ENCODE data around the gene SPINK5. TPM values are rescaled to one million over a fixed set of nuclear protein-coding genes. Genes with fewer than 3 reads are reported as not detected.

SPINK5 gene
- total RNA-seq, 1 experiment from 2014 or later, result 6.0 TPM

GRCh38 chr5:148083203-148083602 is 19.4 kb downstream of the SPINK5 start:
- Histone ChIP-seq H3K23ac (ENCODE audit: insufficient read length, low read depth, low read length) (no peak overlapping the region), H2BK120ac (ENCODE audit: low read depth, low read length, poor library complexity, severe bottlenecking) (no peak overlapping the region), H3K9ac (ENCODE audit: extremely low read depth, insufficient read length, low read length) (no peak overlapping the region), H3K79me1 (ENCODE audit: insufficient read depth, low read depth, low read length, poor library complexity, severe bottlenecking) (no peaks in the 10 kb centered on the region), H3K27ac (ENCODE audit: insufficient read length, low read depth, low read length) (no peak overlapping the region), H3T11ph (ENCODE audit: low read length) (no peak overlapping the region), H2BK5ac (ENCODE audit: insufficient read length, low read length) (no peak overlapping the region), H3K4me1 (ENCODE audit: insufficient read depth, low read length) (no peaks in the 10 kb centered on the region), H3K4me2 (ENCODE audit: insufficient read depth, insufficient read length, low read length) (no peak overlapping the region), H4K20me1 (ENCODE audit: control insufficient read depth, insufficient read depth, insufficient read length) (no peaks in the 10 kb centered on the region), H4K8ac (replicated peaks; ENCODE audit: insufficient read length, low read depth, low read length) (no peak overlapping the region), H2BK20ac (ENCODE audit: low read depth, low read length, poor library complexity, severe bottlenecking) (no peak overlapping the region), H3K14ac (ENCODE audit: insufficient read depth, low read length) (no peak overlapping the region), H2AK5ac (ENCODE audit: insufficient read length, low read length) (no peak overlapping the region), H3K4ac (ENCODE audit: low read depth, low read length) (no peak overlapping the region), H2BK12ac (ENCODE audit: insufficient read length, low read depth, low read length) (no peak overlapping the region), H3K23me2 (ENCODE audit: insufficient read length, low read depth, low read length, poor library complexity, severe bottlenecking) (no peaks in the 10 kb centered on the region), H4K91ac (ENCODE audit: insufficient read length, low read depth, low read length) (no peak overlapping the region), H3K27me3 (ENCODE audit: insufficient read depth, low read length) (no peaks in the 10 kb centered on the region), H4K5ac (ENCODE audit: insufficient read length, low read depth, low read length) (no peak overlapping the region), H3K79me2 (ENCODE audit: insufficient read depth, low read length) (no peaks in the 10 kb centered on the region), H2BK15ac (ENCODE audit: low read depth, low read length) (no peak overlapping the region), H2AFZ (ENCODE audit: low read length) (no peak overlapping the region), H3K18ac (ENCODE audit: insufficient read length, low read depth, low read length) (no peak overlapping the region), H3K56ac (ENCODE audit: insufficient read length, low read depth, low read length) (no peak overlapping the region), H3K9me3 (ENCODE audit: control insufficient read depth, low read depth, low read length) (no peaks in the 10 kb centered on the region)
- peaks cover 0 to 4% of the 10 kb centered on the region in 2 experiments; a peak in 1 of 4 replicates for H3K4me1 Mint-ChIP-seq
- WGBS (ENCODE audit: extremely low coverage, insufficient read length, low lambda C conversion rate), result no CpG with 5 or more reads among the region's 1 CpG
- no peaks in the 10 kb centered on the region; the same call in 1 of the 2 replicates for H3K27me3 Mint-ChIP-seq (ENCODE audit: low read depth)
- no peak overlapping the region for H3K4me3 Mint-ChIP-seq
- H3K36me3 Mint-ChIP-seq (ENCODE audit: insufficient read depth in 1 of 3, low read depth in 3 of 3), result no peaks in the 10 kb centered on the region
- no peak overlapping the region for H3K27ac Mint-ChIP-seq
- no peak for TF ChIP-seq CTCF (conservative IDR thresholded peaks at IDR 0.05)
- H3K9me3 Mint-ChIP-seq, result no peaks in the 10 kb centered on the region
- no peak for DNase-seq

All from H9 (cell line).